Right lobe of liver (tissue), 6 donors: ENCODE measurements around the gene LRRC56. TPM values are rescaled to one million over a fixed set of nuclear protein-coding genes. Genes with fewer than 3 reads are reported as not detected.
"Not testable (repeated sequence)": the region's sequence is repeated elsewhere in the genome, so short reads cannot be mapped to it uniquely, and the experiment has no call there.

Experiments
- ATAC-seq, 4 donors: fragments of 200-7000 bp; cut with Tn5 transposase; one replicate each; pipeline ENCODE4 v1.9.1; 2020; ENCODE audit warnings: mild to moderate bottlenecking in 4 of 4, moderate library complexity in 4 of 4
- DNase-seq, 3 donors: peaks; one replicate each; pipeline ENCODE4 v3.0.0-alpha.2; 2020
- H3K27ac ChIP-seq, 3 donors: fragments of 200-600 bp; one replicate each; pipeline ENCODE4 v1.8.0; 2022
- H3K27me3 ChIP-seq, 2 donors: fragments of 200-600 bp; one replicate each; pipeline ENCODE4 v1.8.0; 2022
- H3K36me3 ChIP-seq, 4 donors: fragments of 200-600 bp; sonication (generic) in 1 of 4; one replicate each; pipeline versions ENCODE4 v1.5.1 to v1.8.0; 2017 to 2022; ENCODE audit warnings: control low read depth in 1 of 4
- H3K4me1 ChIP-seq, 4 donors: fragments of 200-600 bp; sonication (generic) in 1 of 4; one replicate each; pipeline versions ENCODE4 v1.5.1 to v1.8.0; 2017 to 2022; ENCODE audit warnings: control low read depth in 1 of 4
- H3K4me3 ChIP-seq, 3 donors: fragments of 200-600 bp; one replicate each; pipeline ENCODE4 v1.8.0; 2022
- H3K9me3 ChIP-seq, 4 donors: fragments of 200-600 bp; sonication (generic) in 1 of 4; one replicate each; pipeline versions ENCODE4 v1.5.1 to v1.8.0; 2017 to 2022; ENCODE audit warnings: control low read depth in 1 of 4
- CTCF ChIP-seq, 4 donors: fragments of 200-600 bp in 3 of 4; fragments of 450-650 bp in 1 of 4; IDR thresholded peaks; one replicate each; pipeline versions ENCODE4 v1.5.1 to v1.8.0; 2016 to 2022; ENCODE audit warnings: antibody characterized with exemption in 4 of 4, mild to moderate bottlenecking in 2 of 4
- POLR2A ChIP-seq: fragments of 450-650 bp; IDR thresholded peaks from one replicate; pipeline ENCODE4 v1.6.1; 2017; ENCODE audit warnings: antibody characterized with exemption, mild to moderate bottlenecking
- WGBS: methylation state at CpG from one replicate; pipeline ENCODE4 v1.1.6; 2018; ENCODE audit warnings: low coverage, low lambda C conversion rate; ENCODE audit not compliant: insufficient coverage; ENCODE audit errors: missing lambda C conversion rate; 5-methylcytosine and 5-hydroxymethylcytosine counted together
- intact Hi-C, 2 donors: fragments of 100-400 bp; cut with DNase I; formaldehyde crosslinking; loops; one replicate each; pipeline versions ENCODE4 v1.11.2 to v1.14.1; 2022
- total RNA-seq, 6 experiments: library from RNA; depleted of rRNA in 2 of 6; stranded (reverse); fragments of >200 nt in 2 of 6; fragmentation: NEBNext Ultra II Directional in 3 of 6; extraction: Animal tissue kit (Norgen Biotek cat#: 25700) in 3 of 6; gene quantifications; one replicate each; pipeline versions ENCODE4 v1.1.0 to v1.2.4, GENCODE V29; 2016 to 2023
- donor health status: DM: no; HTN: yes; CAD: no.
- donor health status: DM: no; HTN: no; CAD: no.
- donor health status: DM: no; HTN: no; CAD: no.
- donor health status: DM: no; HTN: yes; CAD: no.
- donor health status: DM: no; HTN: yes; CAD: no.

The LRRC56 gene
- total RNA-seq, 6 experiments from 2014 or later, result 0.12 to 1.1 (median 0.71) TPM; not detected in 1

GRCh38 chr11:515131-515530 lies 22.2 kb upstream of the LRRC56 start:
- Histone ChIP-seq H3K27me3 (no peaks in the 10 kb centered on the region), H3K4me1 (peaks cover 0 to 5% (median 0%) of the 10 kb centered on the region in 4 donors), H3K4me3 (no peak overlapping the region), H3K36me3 (no peaks in the 10 kb centered on the region), H3K9me3 (no peaks in the 10 kb centered on the region), H3K27ac (no peak overlapping the region)
- intact Hi-C loops, result no loop called here
- ATAC-seq (no peak), DNase-seq (no peak)
- no peak for TF ChIP-seq POLR2A
- TF ChIP-seq CTCF (IDR thresholded peaks at IDR 0.05), result no peak
- WGBS, result 97% methylated on average over 4 of the region's 6 CpGs

- TF ChIP-seq POLR2A, result no peak
- no peak for TF ChIP-seq CTCF (IDR thresholded peaks at IDR 0.05)
- ATAC-seq, result no peak
- peaks cover 0 to 5% (median 0%) of the 10 kb centered on the region in 4 donors for H3K4me1 ChIP-seq
- no peaks in the 10 kb centered on the region for H3K36me3 ChIP-seq
- H3K4me3 ChIP-seq, result no peak overlapping the region
- H3K27me3 ChIP-seq, result no peaks in the 10 kb centered on the region
- intact Hi-C loops, result no loop called here
- no peak overlapping the region for H3K27ac ChIP-seq
- H3K9me3 ChIP-seq, result no peaks in the 10 kb centered on the region
- DNase-seq, result no peak
- WGBS, result 93% methylated on average over 4 of the region's 4 CpGs
Observed at GRCh38 chr11:516400-516799, 20.9 kb upstream of the LRRC56 start.

GRCh38 chr11:516918-517685 lies 20.2 kb upstream of the LRRC56 start:
- H3K27ac ChIP-seq, H3K4me1 ChIP-seq, H3K9me3 ChIP-seq, H3K36me3 ChIP-seq, H3K27me3 ChIP-seq, ATAC-seq, intact Hi-C loops, H3K4me3 ChIP-seq: not testable (repeated sequence)
- peak in 1 of 3 donors; percentile 34 for DNase-seq
- WGBS, result 100% methylated on average over 5 of the region's 43 CpGs

GRCh38 chr11:518463-519202 lies 18.7 kb upstream of the LRRC56 start:
- H3K4me3 ChIP-seq, result peak overlapping the region in 1 of 3 donors; percentile 29
- intact Hi-C loops, result no loop called here
- H3K36me3 ChIP-seq, result no peaks in the 10 kb centered on the region
- DNase-seq (peak; percentile 86 to 89 (median 86)), ATAC-seq (peak; percentile 97 to 100 (median 98))
- TF ChIP-seq POLR2A, result peak; percentile 59
- peak in 3 of 4 donors; percentile 98 to 100 (median 100) for TF ChIP-seq CTCF (IDR thresholded peaks at IDR 0.05)
- WGBS, result 36% methylated on average over 15 of the region's 74 CpGs
- H3K4me1 ChIP-seq, result peaks cover 0 to 5% (median 0%) of the 10 kb centered on the region in 4 donors
- H3K9me3 ChIP-seq, result no peaks in the 10 kb centered on the region
- H3K27me3 ChIP-seq, result no peaks in the 10 kb centered on the region
- peak overlapping the region; percentile 18 to 35 (median 24) for H3K27ac ChIP-seq
